Transverse colon (tissue), 4 donors: ENCODE results near the gene C11orf24.

Experiments
- CTCF ChIP-seq, 5 experiments: fragments of 200-600 bp in 3 of 5; fragments of 450-650 bp in 2 of 5; sonication (generic) in 3 of 5; IDR thresholded peaks; 1 replicate in 2 of 5; 2 replicates in 3 of 5; pipeline ENCODE4 v1.5.1; 2016 to 2017; ENCODE audit warnings: antibody characterized with exemption in 5 of 5, inconsistent platforms in 3 of 5, mild to moderate bottlenecking in 2 of 5, moderate library complexity in 1 of 5
- EP300 ChIP-seq: sonication (generic); formaldehyde crosslinking; IDR thresholded peaks from one replicate; pipeline ENCODE4 v1.6.1; 2017; ENCODE audit warnings: antibody characterized with exemption, low read depth
- POLR2AphosphoS5 ChIP-seq, 3 donors: sonication (generic); formaldehyde crosslinking; IDR thresholded peaks; one replicate each; pipeline ENCODE4 v1.6.1; 2016; ENCODE audit warnings: antibody characterized with exemption in 3 of 3

GRCh38 chr11:68276861-68277260 is 5.1 kb upstream of the C11orf24 start:
- no peak for TF ChIP-seq CTCF (IDR thresholded peaks at IDR 0.05)
- no peak for TF ChIP-seq EP300
- no peak for TF ChIP-seq POLR2AphosphoS5 (IDR thresholded peaks at IDR 0.05)
